ENCODE data around the gene SCARF2.

- TF ChIP-seq GATA3 (IDR thresholded peaks at IDR 0.05; ENCODE audit: low read depth, low read length) (no peak), GATA2 (IDR thresholded peaks at IDR 0.05; ENCODE audit: low read depth, low read length) (no peak)
Observed at GRCh38 chr22:20469110-20469868, 31.7 kb upstream of the SCARF2 start.
